Mesendoderm (in vitro differentiated cells): Measurements from ENCODE around the gene STAT6.
"Not testable (repeated sequence)": the region's sequence is repeated elsewhere in the genome, so short reads cannot be mapped to it uniquely, and the experiment has no call there.

Experiments used
- DNase-seq: peaks from one replicate; pipeline ENCODE4 v3.0.0; 2013
- H2AK5ac ChIP-seq: 2 replicates; pipeline ENCODE4 v1.6.1; 2013; ENCODE audit warnings: low read length, inconsistent platforms
- H2BK120ac ChIP-seq: 2 replicates; pipeline ENCODE4 v1.6.1; 2013; ENCODE audit warnings: low read depth, mild to moderate bottlenecking, low read length, moderate library complexity, mixed read lengths
- H2BK15ac ChIP-seq: replicated peaks from 2 replicates; pipeline ENCODE4 v1.6.1; 2013; ENCODE audit warnings: low read depth, mild to moderate bottlenecking, moderate library complexity
- H2BK5ac ChIP-seq: 2 replicates; pipeline ENCODE4 v1.6.1; 2013; ENCODE audit warnings: low read length, inconsistent platforms
- H3K18ac ChIP-seq: 2 replicates; pipeline ENCODE4 v1.6.1; 2013; ENCODE audit warnings: mild to moderate bottlenecking, low read length, mixed read lengths
- H3K23ac ChIP-seq: one replicate; pipeline ENCODE4 v1.6.1; 2013; ENCODE audit warnings: low read length
- H3K27ac ChIP-seq: 2 replicates; pipeline ENCODE4 v1.5.1; 2013; ENCODE audit warnings: low read depth, mild to moderate bottlenecking, inconsistent platforms, low read length, moderate library complexity
- H3K27me3 ChIP-seq: 2 replicates; pipeline ENCODE4 v1.6.1; 2013; ENCODE audit warnings: low read length, control low read depth, mild to moderate bottlenecking, inconsistent platforms; ENCODE audit not compliant: insufficient read depth, poor library complexity
- H3K36me3 ChIP-seq: 2 replicates; pipeline ENCODE4 v1.6.1; 2013; ENCODE audit warnings: low read length, inconsistent platforms; ENCODE audit not compliant: control insufficient read depth, insufficient read depth
- H3K4ac ChIP-seq: one replicate; pipeline ENCODE4 v1.6.1; 2013; ENCODE audit warnings: low read depth, mild to moderate bottlenecking, low read length, moderate library complexity
- H3K4me1 ChIP-seq: 2 replicates; pipeline ENCODE4 v1.6.1; 2013; ENCODE audit warnings: low read depth, low read length, inconsistent platforms; ENCODE audit not compliant: control insufficient read depth
- H3K4me2 ChIP-seq: 2 replicates; pipeline ENCODE4 v1.6.1; 2013; ENCODE audit warnings: low read length
- H3K4me3 ChIP-seq: 2 replicates; pipeline ENCODE4 v1.5.1; 2013; ENCODE audit warnings: mild to moderate bottlenecking, low read length
- H3K56ac ChIP-seq: one replicate; pipeline ENCODE4 v1.6.1; 2013; ENCODE audit warnings: low read length
- H3K79me1 ChIP-seq: 2 replicates; pipeline ENCODE4 v1.6.1; 2013; ENCODE audit warnings: low read length, inconsistent platforms
- H3K79me2 ChIP-seq: 2 replicates; pipeline ENCODE4 v1.6.1; 2013; ENCODE audit warnings: mild to moderate bottlenecking, low read length; ENCODE audit not compliant: control insufficient read depth, insufficient read depth
- H3K9ac ChIP-seq: 2 replicates; pipeline ENCODE4 v1.6.1; 2013; ENCODE audit warnings: low read length, inconsistent platforms
- H4K5ac ChIP-seq: one replicate; pipeline ENCODE4 v1.6.1; 2013; ENCODE audit warnings: low read length
- H4K8ac ChIP-seq: one replicate; pipeline ENCODE4 v1.6.1; 2013; ENCODE audit warnings: low read depth, mild to moderate bottlenecking, control low read depth, low read length, moderate library complexity
- WGBS: extraction: QIAGEN DNeasy Blood & Tissue Kit; methylation state at CpG from one replicate; pipeline ENCODE4 v1.1.7; 2013; ENCODE audit warnings: low lambda C conversion rate, missing lambda C conversion rate; ENCODE audit not compliant: insufficient coverage; ENCODE audit errors: extremely low coverage; 5-methylcytosine and 5-hydroxymethylcytosine counted together

STAT6 gene

DNA sequence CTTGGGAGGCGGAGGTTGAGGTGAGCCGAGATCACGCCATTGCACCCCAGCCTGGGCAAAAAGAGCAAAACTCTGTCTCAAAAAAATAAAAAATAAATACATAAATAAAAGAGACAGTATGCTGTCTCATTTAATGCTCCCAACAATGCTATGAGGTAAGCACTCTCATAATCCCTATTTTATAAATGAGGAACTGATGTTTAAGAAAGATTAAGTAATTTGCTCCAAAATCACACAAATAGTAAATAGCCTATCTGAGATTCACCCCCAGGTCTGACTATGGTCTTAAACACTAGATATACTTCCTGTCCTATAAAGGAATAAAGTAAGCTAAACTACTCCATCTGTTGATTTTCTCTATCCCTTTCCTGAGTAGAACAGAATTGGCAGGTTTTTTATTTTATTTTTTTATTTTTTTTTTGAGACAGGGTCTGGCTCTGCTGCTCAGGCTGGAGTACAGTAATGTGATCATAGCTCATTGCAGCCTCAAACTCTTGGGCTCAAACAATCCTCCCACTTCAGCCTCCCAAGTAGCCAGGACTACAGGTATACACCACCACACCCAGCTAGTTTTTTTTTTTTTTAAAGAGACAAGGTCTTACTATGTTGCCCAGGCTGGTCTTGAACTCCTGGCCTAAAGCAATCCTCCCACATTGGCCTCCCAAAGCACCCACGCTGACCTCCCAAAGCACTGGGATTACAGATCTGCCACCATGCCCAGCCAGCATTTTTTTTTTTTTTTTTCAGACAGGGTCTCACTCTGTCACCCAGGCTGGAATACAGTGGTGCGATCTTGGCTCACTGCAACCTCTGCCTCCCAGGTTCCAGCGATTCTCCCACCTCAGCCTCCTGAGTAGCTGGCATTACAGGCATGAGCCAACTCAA, 37.4 kb downstream of the STAT6 start:
- not testable (repeated sequence) for H3K36me3 ChIP-seq, H3K56ac ChIP-seq, H3K79me1 ChIP-seq, H2BK5ac ChIP-seq, H2BK15ac ChIP-seq, H4K8ac ChIP-seq, H2AK5ac ChIP-seq, H3K23ac ChIP-seq, H2BK120ac ChIP-seq, H3K4me3 ChIP-seq, H3K9ac ChIP-seq, H3K27ac ChIP-seq, H3K27me3 ChIP-seq, H3K18ac ChIP-seq, H4K5ac ChIP-seq, H3K4ac ChIP-seq, H3K4me2 ChIP-seq, H3K79me2 ChIP-seq, H3K4me1 ChIP-seq, DNase-seq
- WGBS: no CpG with 5 or more reads among the region's 6 CpGs

DNA sequence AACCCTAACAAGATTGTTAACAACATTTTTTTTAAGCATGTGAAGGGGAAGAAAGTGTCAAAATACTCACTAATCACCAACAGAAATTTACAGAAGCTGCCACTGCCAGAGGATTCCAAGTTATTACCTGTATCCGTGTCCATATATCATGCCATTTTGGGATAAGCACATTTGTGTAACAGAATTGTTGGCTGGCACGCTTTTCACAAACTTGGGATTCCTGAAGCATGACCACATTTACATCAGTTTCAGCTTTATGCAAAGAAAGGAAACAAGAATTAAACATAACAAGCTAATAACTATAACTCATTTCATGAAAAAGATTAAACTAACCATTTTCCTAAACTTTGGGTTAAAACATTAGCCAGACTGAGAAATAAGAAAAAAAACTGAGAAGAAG, 38.5 kb downstream of the STAT6 start:
- WGBS: no CpG with 5 or more reads among the region's 2 CpGs
- no peak overlapping the region for H3K18ac ChIP-seq
- no peak overlapping the region for H4K5ac ChIP-seq
- H3K27me3 ChIP-seq: no peaks in the 10 kb centered on the region
- H3K4me3 ChIP-seq: no peak overlapping the region
- no peak overlapping the region for H2BK15ac ChIP-seq
- no peak overlapping the region for H2BK5ac ChIP-seq
- H3K79me1 ChIP-seq: peaks cover 2% of the 10 kb centered on the region
- H2AK5ac ChIP-seq: no peak overlapping the region
- no peak overlapping the region for H4K8ac ChIP-seq
- no peak overlapping the region for H3K23ac ChIP-seq
- H2BK120ac ChIP-seq: no peak overlapping the region
- DNase-seq: no peak
- H3K79me2 ChIP-seq: peaks cover 2% of the 10 kb centered on the region
- no peak overlapping the region for H3K4me2 ChIP-seq
- H3K36me3 ChIP-seq: no peaks in the 10 kb centered on the region
- no peak overlapping the region for H3K4ac ChIP-seq
- no peaks in the 10 kb centered on the region for H3K4me1 ChIP-seq
- no peak overlapping the region for H3K56ac ChIP-seq
- no peak overlapping the region for H3K27ac ChIP-seq
- H3K9ac ChIP-seq: no peak overlapping the region

DNA sequence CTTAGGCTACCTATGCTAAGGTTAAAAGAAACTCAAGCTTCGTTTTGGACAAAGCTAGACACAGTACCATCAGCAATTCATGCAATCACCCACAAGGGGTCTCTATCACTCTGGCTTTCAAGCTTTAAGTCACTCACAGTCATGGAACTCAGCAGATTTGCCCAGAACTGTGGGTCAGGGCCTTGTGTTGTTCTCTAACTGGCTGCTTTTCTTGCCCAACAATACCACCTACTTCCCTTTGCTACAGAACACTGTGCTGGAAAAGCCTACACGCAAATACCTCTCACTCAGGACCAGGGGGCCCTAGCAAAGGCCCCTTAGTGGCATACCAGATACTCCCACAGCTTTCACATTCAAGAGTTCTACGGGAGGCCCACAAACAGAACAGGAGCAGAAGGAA, 41.6 kb downstream of the STAT6 start:
- H3K36me3 ChIP-seq: no peaks in the 10 kb centered on the region
- no peak overlapping the region for H3K27ac ChIP-seq
- no peak overlapping the region for H3K18ac ChIP-seq
- H4K5ac ChIP-seq: no peak overlapping the region
- H3K4me3 ChIP-seq: no peak overlapping the region
- H3K27me3 ChIP-seq: no peaks in the 10 kb centered on the region
- no peaks in the 10 kb centered on the region for H3K79me1 ChIP-seq
- no peak overlapping the region for H2BK5ac ChIP-seq
- no peak overlapping the region for H3K4ac ChIP-seq
- peak; percentile 86 for DNase-seq
- H3K56ac ChIP-seq: no peak overlapping the region
- no CpG with 5 or more reads among the region's 3 CpGs for WGBS
- no peak overlapping the region for H2AK5ac ChIP-seq
- no peak overlapping the region for H2BK120ac ChIP-seq
- H2BK15ac ChIP-seq: no peak overlapping the region
- no peak overlapping the region for H3K4me2 ChIP-seq
- H3K4me1 ChIP-seq: no peaks in the 10 kb centered on the region
- no peaks in the 10 kb centered on the region for H3K79me2 ChIP-seq
- no peak overlapping the region for H3K9ac ChIP-seq
- no peak overlapping the region for H4K8ac ChIP-seq
- no peak overlapping the region for H3K23ac ChIP-seq

DNA sequence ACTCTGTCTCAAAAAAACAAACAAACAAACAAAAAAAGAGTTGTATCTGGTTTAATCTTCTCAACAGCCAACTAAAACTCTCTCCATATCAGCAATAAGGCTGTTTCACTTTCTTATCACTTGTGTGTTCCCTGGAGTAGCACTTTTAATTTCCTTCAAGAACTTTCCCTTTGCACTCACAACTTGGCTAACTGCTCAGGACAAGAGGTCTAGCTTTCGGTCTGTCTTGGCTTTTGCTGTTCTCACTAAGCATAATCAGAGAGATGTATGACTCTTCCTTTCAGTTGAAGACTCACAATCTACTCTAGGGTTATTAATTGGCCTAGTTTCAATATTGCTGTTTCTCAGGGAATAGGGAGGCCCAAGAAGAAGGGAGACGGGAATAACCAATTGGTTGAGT, 44.9 kb downstream of the STAT6 start:
- Histone ChIP-seq H3K79me1 (no peaks in the 10 kb centered on the region), H4K8ac (no peak overlapping the region), H3K4me2 (no peak overlapping the region), H2AK5ac (no peak overlapping the region), H3K4me3 (no peak overlapping the region), H3K4ac (no peak overlapping the region), H3K56ac (no peak overlapping the region), H2BK5ac (no peak overlapping the region), H3K79me2 (no peaks in the 10 kb centered on the region), H2BK15ac (no peak overlapping the region), H3K18ac (no peak overlapping the region), H3K27ac (no peak overlapping the region), H4K5ac (no peak overlapping the region), H3K36me3 (peaks cover 2% of the 10 kb centered on the region), H2BK120ac (no peak overlapping the region), H3K4me1 (no peaks in the 10 kb centered on the region), H3K9ac (no peak overlapping the region), H3K23ac (no peak overlapping the region), H3K27me3 (no peaks in the 10 kb centered on the region)
- WGBS: no CpG with 5 or more reads among the region's 2 CpGs
- no peak for DNase-seq

DNA sequence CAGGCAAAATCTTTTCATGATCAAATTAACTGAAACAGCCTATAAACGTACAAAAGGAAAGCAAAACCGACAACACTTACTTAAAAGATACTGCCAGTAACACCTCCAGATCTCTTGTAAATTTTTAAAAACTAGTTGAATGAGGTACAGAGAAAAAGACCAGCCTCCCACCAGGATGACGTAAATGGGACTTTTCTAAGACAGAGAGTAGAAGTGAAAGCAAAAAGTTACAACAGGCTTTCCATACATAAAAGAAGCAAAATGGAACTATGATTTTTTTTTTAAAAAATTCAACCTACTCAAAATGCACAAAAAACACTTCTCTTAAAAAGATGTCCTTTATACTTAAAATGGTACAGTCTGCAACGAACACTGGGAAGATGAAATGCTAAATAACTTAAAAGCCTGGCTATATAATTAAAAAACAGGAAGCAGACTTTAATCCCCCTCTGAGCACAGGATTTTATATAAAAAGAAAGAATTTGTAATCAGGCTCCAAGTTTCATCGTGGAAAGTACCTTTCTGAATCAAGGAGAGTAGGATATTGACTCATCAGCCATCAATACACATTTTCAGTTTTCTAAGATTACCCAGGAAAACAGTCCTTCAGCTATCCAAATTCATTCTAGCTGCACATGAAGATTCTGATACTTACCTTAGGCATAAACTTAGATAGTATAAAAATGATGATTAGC, 47.0 kb downstream of the STAT6 start:
- Histone ChIP-seq H3K9ac (no peak overlapping the region), H3K27me3 (no peaks in the 10 kb centered on the region), H4K5ac (no peak overlapping the region), H3K27ac (no peak overlapping the region), H3K36me3 (peaks cover 11% of the 10 kb centered on the region), H3K4me1 (no peaks in the 10 kb centered on the region), H2AK5ac (no peak overlapping the region), H3K4ac (no peak overlapping the region), H4K8ac (no peak overlapping the region), H2BK120ac (no peak overlapping the region), H3K18ac (no peak overlapping the region), H3K56ac (no peak overlapping the region), H3K79me2 (no peaks in the 10 kb centered on the region), H2BK5ac (no peak overlapping the region), H3K23ac (no peak overlapping the region), H3K4me2 (no peak overlapping the region), H2BK15ac (no peak overlapping the region), H3K4me3 (no peak overlapping the region), H3K79me1 (no peaks in the 10 kb centered on the region)
- WGBS: no CpG with 5 or more reads among the region's 5 CpGs
- DNase-seq: no peak
